Mucosa of descending colon (tissue), 3 donors: ENCODE results near the gene PXDN. TPM values are rescaled to one million over a fixed set of nuclear protein-coding genes. Genes with fewer than 3 reads are reported as not detected.

ENCODE experiments used
- ATAC-seq: fragments of 200-7000 bp; cut with Tn5 transposase; one replicate; pipeline ENCODE4 v1.9.1; 2020; ENCODE audit warnings: mild to moderate bottlenecking, moderate library complexity
- DNase-seq, 3 donors: peaks; one replicate each; pipeline ENCODE4 v3.0.0-alpha.2; 2020
- H3K36me3 ChIP-seq: fragments of 200-600 bp; one replicate; pipeline ENCODE4 v1.8.0; 2021; ENCODE audit warnings: low read depth, mild to moderate bottlenecking
- H3K4me1 ChIP-seq: fragments of 200-600 bp; one replicate; pipeline ENCODE4 v1.8.0; 2021; ENCODE audit warnings: low read depth, mild to moderate bottlenecking
- H3K4me3 ChIP-seq: fragments of 200-600 bp; one replicate; pipeline ENCODE4 v1.8.0; 2021; ENCODE audit warnings: mild to moderate bottlenecking
- H3K9me3 ChIP-seq: fragments of 200-600 bp; one replicate; pipeline ENCODE4 v1.8.0; 2021; ENCODE audit warnings: mild to moderate bottlenecking
- intact Hi-C, 2 donors: fragments of 100-400 bp; cut with DNase I in 1 of 2; cut with micrococcal nuclease in 1 of 2; formaldehyde crosslinking; loops; one replicate each; pipeline versions ENCODE4 v1.11.0 to v1.11.1; 2022; cut with DNase I, micrococcal nuclease
- total RNA-seq, 3 donors: library from RNA; stranded (reverse); fragmentation: NEBNext Ultra II Directional in 2 of 3; extraction: Animal tissue kit (Norgen Biotek cat#: 25700) in 2 of 3; gene quantifications; one replicate each; pipeline versions ENCODE4 v1.2.1 to v1.2.4, GENCODE V29; 2021 to 2023
- TF ChIP-seq, protein P1 (sequence below): fragments of 200-600 bp; IDR thresholded peaks from one replicate; pipeline ENCODE4 v1.8.0; 2022; ENCODE audit warnings: antibody characterized with exemption, mild to moderate bottlenecking
- donor health status: DM: no; HTN: no; CAD: no; lungs with moderate emphysema.
- donor health status: DM: no; HTN: no; CAD: no.
- donor health status: DM: no; HTN: yes; CAD: no.

The PXDN gene
- total RNA-seq, 3 donors from 2014 or later: 9.3 to 52.4 (median 11.9) TPM

GRCh38 chr2:1607236-1607920 lies 136.9 kb downstream of the PXDN start:
- TF ChIP-seq, protein P1, sequence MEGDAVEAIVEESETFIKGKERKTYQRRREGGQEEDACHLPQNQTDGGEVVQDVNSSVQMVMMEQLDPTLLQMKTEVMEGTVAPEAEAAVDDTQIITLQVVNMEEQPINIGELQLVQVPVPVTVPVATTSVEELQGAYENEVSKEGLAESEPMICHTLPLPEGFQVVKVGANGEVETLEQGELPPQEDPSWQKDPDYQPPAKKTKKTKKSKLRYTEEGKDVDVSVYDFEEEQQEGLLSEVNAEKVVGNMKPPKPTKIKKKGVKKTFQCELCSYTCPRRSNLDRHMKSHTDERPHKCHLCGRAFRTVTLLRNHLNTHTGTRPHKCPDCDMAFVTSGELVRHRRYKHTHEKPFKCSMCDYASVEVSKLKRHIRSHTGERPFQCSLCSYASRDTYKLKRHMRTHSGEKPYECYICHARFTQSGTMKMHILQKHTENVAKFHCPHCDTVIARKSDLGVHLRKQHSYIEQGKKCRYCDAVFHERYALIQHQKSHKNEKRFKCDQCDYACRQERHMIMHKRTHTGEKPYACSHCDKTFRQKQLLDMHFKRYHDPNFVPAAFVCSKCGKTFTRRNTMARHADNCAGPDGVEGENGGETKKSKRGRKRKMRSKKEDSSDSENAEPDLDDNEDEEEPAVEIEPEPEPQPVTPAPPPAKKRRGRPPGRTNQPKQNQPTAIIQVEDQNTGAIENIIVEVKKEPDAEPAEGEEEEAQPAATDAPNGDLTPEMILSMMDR: no peak
- Histone ChIP-seq H3K9me3 (no peaks in the 10 kb centered on the region), H3K4me1 (no peaks in the 10 kb centered on the region), H3K36me3 (no peaks in the 10 kb centered on the region), H3K4me3 (no peak overlapping the region)
- ATAC-seq: no peak
- intact Hi-C loops: no loop called here
- DNase-seq: no peak

GRCh38 chr2:1606421-1607235 lies 137.7 kb downstream of the PXDN start:
- TF ChIP-seq, protein P1: no peak
- ATAC-seq (peak; percentile 19), DNase-seq (no peak)
- Histone ChIP-seq H3K9me3 (no peaks in the 10 kb centered on the region), H3K36me3 (no peaks in the 10 kb centered on the region), H3K4me3 (no peak overlapping the region), H3K4me1 (no peaks in the 10 kb centered on the region)
- intact Hi-C loops: no loop called here

- TF ChIP-seq, protein P1: no peak
- intact Hi-C loops: no loop called here
- ATAC-seq: no peak
Measured at GRCh38 chr2:1606046-1606400, 138.3 kb downstream of the PXDN start.

DNA sequence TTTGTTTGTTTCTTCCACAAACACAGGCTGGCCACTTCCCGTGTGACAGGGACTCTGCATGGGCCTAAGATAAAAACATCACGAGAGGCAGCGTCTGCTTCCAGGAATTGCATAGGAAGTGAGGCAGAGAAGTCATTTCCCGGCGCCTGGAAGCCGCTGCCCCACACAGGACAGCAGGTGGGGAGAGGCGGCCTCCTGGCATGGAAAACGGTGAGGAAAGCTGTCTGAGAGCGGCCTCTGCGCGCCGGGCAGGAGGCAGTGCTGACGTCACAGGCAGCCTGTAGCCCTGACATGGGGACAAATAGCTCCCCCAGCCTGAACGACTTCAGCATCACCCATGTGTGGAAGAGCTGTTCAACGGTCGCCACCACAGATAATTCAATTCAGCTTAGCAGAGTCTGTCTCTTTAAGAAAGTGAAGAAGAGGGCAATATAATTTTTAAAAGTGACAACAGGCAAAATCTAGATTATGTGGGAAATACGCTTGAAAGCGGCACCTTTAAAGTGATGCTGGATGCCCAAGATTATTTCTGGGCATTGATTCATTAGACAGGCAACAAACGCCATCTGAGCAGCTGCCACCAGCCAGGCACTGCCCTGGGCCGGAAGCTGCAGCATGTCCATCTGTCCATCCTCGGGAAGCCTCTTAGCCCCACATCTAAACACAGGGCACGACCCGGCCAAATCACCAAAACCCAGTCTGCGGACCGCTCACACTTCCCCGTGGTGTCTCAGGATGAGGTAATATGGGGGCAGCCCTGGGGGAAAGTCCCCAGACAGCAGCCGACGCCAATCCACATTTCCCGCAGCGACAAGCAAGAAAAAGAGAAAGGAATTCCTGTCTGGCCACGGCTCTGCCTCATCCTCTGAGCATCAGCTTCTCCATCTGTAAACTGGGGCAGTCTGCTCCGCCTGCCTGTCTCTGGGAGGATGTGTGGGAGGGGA lies 138.9 kb downstream of the PXDN start:
- H3K4me1 ChIP-seq: no peaks in the 10 kb centered on the region
- ATAC-seq (peak; percentile 36), DNase-seq (no peak)
- H3K4me3 ChIP-seq: no peak overlapping the region
- intact Hi-C loops: no loop called here
- no peaks in the 10 kb centered on the region for H3K36me3 ChIP-seq
- no peaks in the 10 kb centered on the region for H3K9me3 ChIP-seq
- TF ChIP-seq, protein P1: no peak

More at GRCh38 chr2:1606046-1606400, 138.3 kb downstream of the PXDN start:
- H3K36me3 ChIP-seq: no peaks in the 10 kb centered on the region
- no peak overlapping the region for H3K4me3 ChIP-seq
- no peak for DNase-seq
- no peaks in the 10 kb centered on the region for H3K9me3 ChIP-seq
- no peaks in the 10 kb centered on the region for H3K4me1 ChIP-seq

GRCh38 chr2:1603521-1603920 lies 140.8 kb downstream of the PXDN start:
- no peaks in the 10 kb centered on the region for H3K4me1 ChIP-seq
- no peaks in the 10 kb centered on the region for H3K9me3 ChIP-seq
- no peak overlapping the region for H3K4me3 ChIP-seq
- no peak for ATAC-seq
- DNase-seq: no peak
- H3K36me3 ChIP-seq: no peaks in the 10 kb centered on the region
- TF ChIP-seq, protein P1: no peak
- intact Hi-C loops: no loop called here
